BLaER1 treated with 17β-estradiol and CSF1 and Interleukin-3, amounts not matched to agents 10 nM and 100 nM (cell line): ENCODE measurements around the gene OARD1.

Source experiments
- H3K27ac ChIP-seq, 11 experiments: shearing (Covaris generic); formaldehyde crosslinking; 2 replicates each; pipeline ENCODE4 v1.8.1; 2022
- H3K27me3 ChIP-seq, 11 experiments: shearing (Covaris generic); formaldehyde crosslinking; 2 replicates each; pipeline ENCODE4 v1.8.1; 2022
- H3K36me3 ChIP-seq, 11 experiments: shearing (Covaris generic); formaldehyde crosslinking; 2 replicates each; pipeline ENCODE4 v1.8.1; 2022
- H3K4me1 ChIP-seq, 10 experiments: shearing (Covaris generic); formaldehyde crosslinking; 2 replicates each; pipeline ENCODE4 v1.8.1; 2022
- H3K4me2 ChIP-seq, 11 experiments: shearing (Covaris generic); formaldehyde crosslinking; 2 replicates each; pipeline ENCODE4 v1.8.1; 2022
- H3K4me3 ChIP-seq, 10 experiments: shearing (Covaris generic); formaldehyde crosslinking; 2 replicates each; pipeline ENCODE4 v1.8.1; 2022
- H3K9ac ChIP-seq, 11 experiments: shearing (Covaris generic); formaldehyde crosslinking; 2 replicates each; pipeline ENCODE4 v1.8.1; 2022
- H3K9me3 ChIP-seq, 11 experiments: shearing (Covaris generic); formaldehyde crosslinking; replicated peaks in 1 of 11; 2 replicates each; pipeline ENCODE4 v1.8.1; 2022
- H4K20me1 ChIP-seq, 11 experiments: shearing (Covaris generic); formaldehyde crosslinking; 2 replicates each; pipeline ENCODE4 v1.8.1; 2022
- Cebpa-rat ChIP-seq, 11 experiments: shearing (Covaris generic); IDR thresholded peaks; 2 replicates each; pipeline ENCODE4 v1.8.1; 2022

The OARD1 gene

DNA sequence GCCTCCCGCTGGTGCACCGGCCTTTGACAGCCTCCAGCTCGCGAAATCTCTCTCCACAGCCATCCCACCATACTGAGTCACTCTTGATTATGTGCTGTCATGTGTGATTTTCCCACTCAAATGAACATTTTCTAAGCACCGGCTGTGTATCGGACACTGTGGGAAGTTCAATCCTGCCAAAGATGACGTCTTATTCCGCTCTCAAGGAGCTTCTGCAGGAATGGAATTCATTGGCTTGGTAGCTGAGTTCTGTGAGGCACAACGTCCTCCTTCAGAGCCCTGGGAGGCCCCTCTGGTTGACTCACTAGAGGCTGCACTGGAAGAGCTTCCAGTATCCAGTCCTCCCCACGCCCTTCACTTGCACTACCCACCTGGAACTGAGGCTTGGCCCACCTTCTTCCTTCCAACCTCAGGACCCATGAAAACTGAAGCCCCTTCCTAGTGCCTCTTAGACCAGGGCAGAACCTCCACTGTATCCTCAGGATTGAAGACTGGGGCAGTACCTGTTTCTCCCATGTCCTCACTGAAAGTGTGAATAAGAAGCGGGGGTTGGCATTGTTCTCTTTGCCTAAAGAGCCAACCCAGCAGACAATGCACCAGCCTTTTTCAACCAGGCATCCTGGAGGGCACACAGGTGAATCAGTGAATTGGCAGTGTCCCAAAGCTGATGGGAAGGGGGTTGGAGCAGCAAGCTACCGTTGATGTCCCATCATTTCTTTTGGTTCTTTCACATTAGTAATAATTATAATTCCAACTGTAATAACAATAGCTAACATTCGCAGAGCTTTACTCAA is 34.9 kb downstream of the OARD1 start:
- H3K4me3 ChIP-seq: no peak overlapping the region
- H4K20me1 ChIP-seq: no peaks in the 10 kb centered on the region
- TF ChIP-seq Cebpa-rat (IDR thresholded peaks at IDR 0.05): no peak
- no peaks in the 10 kb centered on the region for H3K27me3 ChIP-seq
- H3K9ac ChIP-seq: no peak overlapping the region
- H3K27ac ChIP-seq: no peak overlapping the region
- H3K4me2 ChIP-seq: no peak overlapping the region
- no peaks in the 10 kb centered on the region for H3K9me3 ChIP-seq
- peaks cover 0 to 13% (median 6%) of the 10 kb centered on the region in 10 experiments; a peak in 9 of 20 replicates for H3K4me1 ChIP-seq
- H3K36me3 ChIP-seq: no peaks in the 10 kb centered on the region

- H4K20me1 ChIP-seq: no peaks in the 10 kb centered on the region
- H3K36me3 ChIP-seq: no peaks in the 10 kb centered on the region
- H3K27me3 ChIP-seq: no peaks in the 10 kb centered on the region
- no peak overlapping the region for H3K27ac ChIP-seq
- no peak overlapping the region for H3K9ac ChIP-seq
- H3K4me2 ChIP-seq: no peak overlapping the region
- TF ChIP-seq Cebpa-rat (IDR thresholded peaks at IDR 0.05): no peak
- peaks cover 0 to 13% (median 6%) of the 10 kb centered on the region in 10 experiments; a peak in 9 of 20 replicates for H3K4me1 ChIP-seq
- no peaks in the 10 kb centered on the region for H3K9me3 ChIP-seq
- no peak overlapping the region for H3K4me3 ChIP-seq
These were observed 35.6 kb downstream of the OARD1 start for GRCh38 chr6:41036601-41037000.

GRCh38 chr6:41036186-41036585 is 36.0 kb downstream of the OARD1 start:
- H3K9ac ChIP-seq: no peak overlapping the region

GRCh38 chr6:41033776-41034175 is 38.4 kb downstream of the OARD1 start:
- Histone ChIP-seq H3K27me3 (no peaks in the 10 kb centered on the region), H3K4me3 (no peak overlapping the region)
- no peak for TF ChIP-seq Cebpa-rat (IDR thresholded peaks at IDR 0.05)

More at GRCh38 chr6:41036186-41036585, 36.0 kb downstream of the OARD1 start:
- no peaks in the 10 kb centered on the region for H4K20me1 ChIP-seq
- no peak overlapping the region for H3K4me3 ChIP-seq
- no peaks in the 10 kb centered on the region for H3K9me3 ChIP-seq
- H3K36me3 ChIP-seq: no peaks in the 10 kb centered on the region
- H3K27ac ChIP-seq: no peak overlapping the region
- no peak overlapping the region for H3K4me2 ChIP-seq
- no peaks in the 10 kb centered on the region for H3K27me3 ChIP-seq
- peaks cover 0 to 13% (median 6%) of the 10 kb centered on the region in 10 experiments; a peak in 9 of 20 replicates for H3K4me1 ChIP-seq
- no peak for TF ChIP-seq Cebpa-rat (IDR thresholded peaks at IDR 0.05)

DNA sequence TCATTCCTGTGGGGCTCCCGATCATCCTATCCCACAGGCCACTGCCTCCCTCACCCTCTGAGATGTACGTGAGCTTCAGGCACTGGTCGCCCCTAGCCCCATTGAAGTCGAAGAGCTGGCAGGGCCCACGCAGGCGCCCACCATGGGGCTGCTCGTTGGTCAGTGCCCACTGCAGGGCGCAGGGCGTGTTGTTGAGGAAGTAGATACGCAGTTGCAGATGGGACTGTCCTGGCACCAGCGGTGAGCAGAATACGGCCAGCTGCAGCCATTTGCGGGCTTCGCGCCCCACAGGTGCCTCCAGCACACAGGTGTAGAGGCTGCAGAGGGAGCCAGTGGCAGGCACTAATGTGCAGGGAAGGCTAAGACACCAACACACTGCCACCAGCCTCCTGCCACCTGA is 39.3 kb downstream of the OARD1 start:
- TF ChIP-seq Cebpa-rat (IDR thresholded peaks at IDR 0.05): no peak
- no peak overlapping the region for H3K4me2 ChIP-seq
- H3K36me3 ChIP-seq: no peaks in the 10 kb centered on the region
- H3K4me3 ChIP-seq: no peak overlapping the region
- peaks cover 10 to 30% (median 24%) of the 10 kb centered on the region in 10 experiments for H3K4me1 ChIP-seq
- no peaks in the 10 kb centered on the region for H3K27me3 ChIP-seq
- no peak overlapping the region for H3K9ac ChIP-seq
- H3K9me3 ChIP-seq: no peaks in the 10 kb centered on the region
- no peaks in the 10 kb centered on the region for H4K20me1 ChIP-seq
- H3K27ac ChIP-seq: no peak overlapping the region

More at GRCh38 chr6:41033776-41034175, 38.4 kb downstream of the OARD1 start:
- Histone ChIP-seq H3K27ac (no peak overlapping the region), H3K4me2 (no peak overlapping the region), H3K9ac (no peak overlapping the region), H3K4me1 (peaks cover 4 to 22% (median 16%) of the 10 kb centered on the region in 10 experiments), H4K20me1 (no peaks in the 10 kb centered on the region), H3K9me3 (no peaks in the 10 kb centered on the region), H3K36me3 (no peaks in the 10 kb centered on the region)

GRCh38 chr6:41028561-41029412 is 43.4 kb downstream of the OARD1 start:
- peak overlapping the region; percentile 92 to 99 (median 95) for H3K4me2 ChIP-seq
- no peak for TF ChIP-seq Cebpa-rat (IDR thresholded peaks at IDR 0.05)

GRCh38 chr6:41027799-41028560 is 44.2 kb downstream of the OARD1 start:
- Histone ChIP-seq H3K27ac (peak overlapping the region; percentile 79 to 97 (median 95)), H3K9ac (peak overlapping the region; percentile 84 to 93 (median 88)), H3K4me3 (peak overlapping the region; percentile 55 to 75 (median 65)), H4K20me1 (no peaks in the 10 kb centered on the region), H3K9me3 (no peaks in the 10 kb centered on the region), H3K27me3 (no peaks in the 10 kb centered on the region), H3K36me3 (peaks cover 0 to 13% (median 0%) of the 10 kb centered on the region in 11 experiments; a peak in 4 of 22 replicates), H3K4me2 (peak overlapping the region; percentile 92 to 99 (median 95)), H3K4me1 (peaks cover 34 to 55% (median 42%) of the 10 kb centered on the region in 10 experiments)
- TF ChIP-seq Cebpa-rat (IDR thresholded peaks at IDR 0.05): no peak

More at GRCh38 chr6:41028561-41029412, 43.4 kb downstream of the OARD1 start:
- Histone ChIP-seq H3K4me3 (peak overlapping the region; percentile 55 to 75 (median 65)), H3K9me3 (no peaks in the 10 kb centered on the region), H3K4me1 (peaks cover 34 to 55% (median 42%) of the 10 kb centered on the region in 10 experiments), H3K9ac (peak overlapping the region; percentile 84 to 93 (median 88)), H3K27me3 (no peaks in the 10 kb centered on the region), H3K36me3 (peaks cover 0 to 8% (median 0%) of the 10 kb centered on the region in 11 experiments; a peak in 4 of 22 replicates), H3K27ac (peak overlapping the region; percentile 79 to 97 (median 95)), H4K20me1 (no peaks in the 10 kb centered on the region)

DNA sequence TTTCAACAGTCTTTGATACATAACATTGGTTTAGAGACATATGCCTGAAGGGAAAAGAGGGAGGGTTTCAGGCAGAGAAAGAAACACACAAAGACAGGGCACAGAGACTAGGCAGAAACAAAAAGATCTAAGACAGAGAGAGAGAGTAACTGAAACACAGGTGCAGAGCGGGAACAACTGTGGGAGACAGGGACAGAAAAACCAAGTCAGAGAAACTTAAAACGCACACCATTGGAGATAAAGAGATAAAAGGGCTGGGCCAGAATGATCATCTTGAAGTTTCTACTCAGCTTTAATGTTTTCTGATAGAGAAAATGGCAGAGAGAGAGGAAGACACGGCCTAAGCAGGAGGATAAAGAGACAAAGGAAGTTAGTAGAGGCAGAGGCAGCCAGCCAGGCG is 44.9 kb downstream of the OARD1 start:
- peaks cover 0 to 14% (median 0%) of the 10 kb centered on the region in 11 experiments; a peak in 4 of 22 replicates for H3K36me3 ChIP-seq
- H3K4me3 ChIP-seq: peak overlapping the region; percentile 55 to 75 (median 65)
- peak overlapping the region; percentile 84 to 93 (median 88); a peak in 21 of 22 replicates for H3K9ac ChIP-seq
- peaks cover 34 to 55% (median 42%) of the 10 kb centered on the region in 10 experiments for H3K4me1 ChIP-seq
- H3K9me3 ChIP-seq: no peaks in the 10 kb centered on the region
- H3K27me3 ChIP-seq: no peaks in the 10 kb centered on the region
- H3K27ac ChIP-seq: peak overlapping the region; percentile 41 to 97 (median 95); a peak in 21 of 22 replicates
- peak overlapping the region; percentile 92 to 99 (median 95) for H3K4me2 ChIP-seq
- H4K20me1 ChIP-seq: no peaks in the 10 kb centered on the region
- no peak for TF ChIP-seq Cebpa-rat (IDR thresholded peaks at IDR 0.05)
